ENCODE results near the gene SEPTIN11.

Gene SEPTIN11

GRCh38 chr4:76980261-76980660 lies 30.7 kb downstream of the SEPTIN11 start:
- DNase-seq (ENCODE audit: low read depth in 2 of 2), result no peak

GRCh38 chr4:76981644-76982043 lies 32.1 kb downstream of the SEPTIN11 start:
- DNase-seq (ENCODE audit: low read depth in 2 of 2), result no peak

- DNase-seq (ENCODE audit: low read depth in 2 of 2), result no peak
Measured at GRCh38 chr4:76982638-76983584, 33.4 kb downstream of the SEPTIN11 start.

- DNase-seq (ENCODE audit: low read depth in 2 of 2), result no peak
Measured at GRCh38 chr4:76984127-76984526, 34.6 kb downstream of the SEPTIN11 start.

- DNase-seq (ENCODE audit: low read depth in 2 of 2), result no peak
Measured at GRCh38 chr4:76984788-76985211, 35.2 kb downstream of the SEPTIN11 start.

GRCh38 chr4:76987153-76987591 lies 37.6 kb downstream of the SEPTIN11 start:
- no peak for DNase-seq (ENCODE audit: low read depth in 2 of 2)

- DNase-seq (ENCODE audit: low read depth in 2 of 2), result no peak
Measured at GRCh38 chr4:76987685-76988084, 38.1 kb downstream of the SEPTIN11 start.

GRCh38 chr4:76989391-76990061 lies 40.0 kb downstream of the SEPTIN11 start:
- peak in 1 of 2 donors; percentile 8 for DNase-seq (ENCODE audit: low read depth in 2 of 2)

- DNase-seq (ENCODE audit: low read depth in 2 of 2), result no peak
Measured at GRCh38 chr4:76990288-76991080, 40.9 kb downstream of the SEPTIN11 start.

GRCh38 chr4:76991161-76991660 lies 41.7 kb downstream of the SEPTIN11 start:
- no peak for DNase-seq (ENCODE audit: low read depth in 2 of 2)

- peak; percentile 2 to 21 for DNase-seq (ENCODE audit: low read depth in 2 of 2)
Measured at GRCh38 chr4:76993787-76994641, 44.5 kb downstream of the SEPTIN11 start.

- DNase-seq (ENCODE audit: low read depth in 2 of 2), result no peak
Measured at GRCh38 chr4:76995776-76996175, 46.2 kb downstream of the SEPTIN11 start.

GRCh38 chr4:76996445-76996844 lies 46.9 kb downstream of the SEPTIN11 start:
- no peak for DNase-seq (ENCODE audit: low read depth in 2 of 2)

GRCh38 chr4:76997077-76997476 lies 47.5 kb downstream of the SEPTIN11 start:
- no peak for DNase-seq (ENCODE audit: low read depth in 2 of 2)

- DNase-seq (ENCODE audit: low read depth in 2 of 2), result no peak
Measured at GRCh38 chr4:76997532-76997931, 48.0 kb downstream of the SEPTIN11 start.

- DNase-seq (ENCODE audit: low read depth in 2 of 2), result no peak
Measured at GRCh38 chr4:76998251-76998901, 48.8 kb downstream of the SEPTIN11 start.

All from stimulated activated CD4-positive, alpha-beta T cell treated with anti-CD3 and anti-CD28 coated beads, Interleukin-1b, Interleukin-23, amount 100 ng/mL, for 1 hour (primary cell).